CD14-positive monocyte (primary cell): ENCODE measurements around the gene LRP2BP. TPM values are rescaled to one million over a fixed set of nuclear protein-coding genes. Genes with fewer than 3 reads are reported as not detected.

Experiments
- DNase-seq, 3 donors: peaks; one replicate each; pipeline ENCODE4 v3.0.0-alpha.2; 2011 to 2022
- H2AFZ ChIP-seq: 2 replicates; pipeline ENCODE4 v1.6.0; 2012; ENCODE audit warnings: mild to moderate bottlenecking, low read depth, low read length, inconsistent platforms; ENCODE audit not compliant: insufficient read depth, poor library complexity, severe bottlenecking
- H3K27ac ChIP-seq, 2 donors: 1 replicate in 1 of 2; 2 replicates in 1 of 2; pipeline ENCODE4 v1.5.1; 2012 to 2013; ENCODE audit warnings: low read length in 2 of 2, control low read depth in 1 of 2, inconsistent platforms in 1 of 2, low read depth in 1 of 2, mild to moderate bottlenecking in 1 of 2
- H3K27me3 ChIP-seq, 2 donors: one replicate each; pipeline versions ENCODE4 v1.6.0 to v1.6.1; 2011 to 2013; ENCODE audit warnings: low read length in 2 of 2; ENCODE audit not compliant: control insufficient read depth in 2 of 2, insufficient read depth in 2 of 2
- H3K36me3 ChIP-seq, 2 donors: replicated peaks in 1 of 2; 1 replicate in 1 of 2; 2 replicates in 1 of 2; pipeline versions ENCODE4 v1.5.1 to v1.6.1; 2012 to 2013; ENCODE audit warnings: low read length in 2 of 2, control low read depth in 1 of 2, inconsistent platforms in 1 of 2, mild to moderate bottlenecking in 1 of 2; ENCODE audit not compliant: insufficient read depth in 2 of 2, control insufficient read depth in 1 of 2
- H3K4me1 ChIP-seq, 2 donors: 1 replicate in 1 of 2; 2 replicates in 1 of 2; pipeline versions ENCODE4 v1.5.1 to v1.6.1; 2012 to 2013; ENCODE audit warnings: low read length in 2 of 2, control low read depth in 1 of 2, inconsistent platforms in 1 of 2, mild to moderate bottlenecking in 1 of 2, moderate library complexity in 1 of 2; ENCODE audit not compliant: insufficient read depth in 2 of 2, control insufficient read depth in 1 of 2
- H3K4me2 ChIP-seq: replicated peaks from 2 replicates; pipeline ENCODE3; 2012; ENCODE audit warnings: low read length, moderate library complexity, mild to moderate bottlenecking; ENCODE audit not compliant: poor library complexity, severe bottlenecking; ENCODE audit errors: extremely low read depth
- H3K4me3 ChIP-seq, 3 experiments: fragments of 200-600 bp in 1 of 3; sonication (generic) in 1 of 3; replicated peaks in 1 of 3; 1 replicate in 2 of 3; 2 replicates in 1 of 3; pipeline ENCODE4 v1.5.1; 2011 to 2013; ENCODE audit warnings: low read length in 3 of 3, mild to moderate bottlenecking in 3 of 3, control low read depth in 2 of 3, low read depth in 2 of 3, inconsistent platforms in 1 of 3, moderate library complexity in 1 of 3
- H3K79me2 ChIP-seq: 2 replicates; pipeline ENCODE4 v1.6.0; 2012; ENCODE audit warnings: mild to moderate bottlenecking, control low read depth, inconsistent platforms, low read length, moderate library complexity; ENCODE audit not compliant: insufficient read depth
- H3K9ac ChIP-seq: 2 replicates; pipeline ENCODE4 v1.6.0; 2017; ENCODE audit warnings: low read length, mild to moderate bottlenecking; ENCODE audit not compliant: insufficient read depth, poor library complexity, severe bottlenecking
- H3K9me3 ChIP-seq, 2 donors: replicated peaks in 1 of 2; 1 replicate in 1 of 2; 2 replicates in 1 of 2; pipeline versions ENCODE4 v1.5.1 to v1.6.1; 2012 to 2013; ENCODE audit warnings: low read length in 2 of 2, control low read depth in 1 of 2; ENCODE audit not compliant: control insufficient read depth in 1 of 2, insufficient read depth in 1 of 2
- H4K20me1 ChIP-seq: 2 replicates; pipeline ENCODE4 v1.6.0; 2012; ENCODE audit warnings: mild to moderate bottlenecking, low read length, control low read depth, moderate library complexity; ENCODE audit not compliant: insufficient read depth
- H3K27ac Mint-ChIP-seq, 7 donors: one replicate each; pipeline ENCODE4 v1.8.0; 2020; ENCODE audit warnings: mild to moderate bottlenecking in 7 of 7, mixed read lengths in 7 of 7, moderate library complexity in 6 of 7, inconsistent platforms in 2 of 7
- H3K27me3 Mint-ChIP-seq, 3 donors: one replicate each; pipeline ENCODE4 v1.8.0; 2021 to 2022; ENCODE audit warnings: low read depth in 3 of 3, mild to moderate bottlenecking in 3 of 3, mixed read lengths in 3 of 3, moderate library complexity in 3 of 3, inconsistent platforms in 1 of 3
- H3K36me3 Mint-ChIP-seq, 2 donors: one replicate each; pipeline ENCODE4 v1.8.0; 2020; ENCODE audit warnings: mixed read lengths in 2 of 2, inconsistent platforms in 1 of 2, mild to moderate bottlenecking in 1 of 2
- H3K4me1 Mint-ChIP-seq: one replicate; pipeline ENCODE4 v1.8.0; 2020; ENCODE audit warnings: mild to moderate bottlenecking, mixed read lengths
- H3K4me3 Mint-ChIP-seq, 2 donors: one replicate each; pipeline ENCODE4 v1.8.0; 2020; ENCODE audit warnings: mild to moderate bottlenecking in 2 of 2, mixed read lengths in 2 of 2, moderate library complexity in 1 of 2
- H3K9me3 Mint-ChIP-seq, 7 donors: one replicate each; pipeline ENCODE4 v1.8.0; 2020 to 2022; ENCODE audit warnings: mixed read lengths in 7 of 7, mild to moderate bottlenecking in 6 of 7, moderate library complexity in 6 of 7, inconsistent platforms in 2 of 7
- CTCF ChIP-seq: fragments of 200-600 bp; IDR thresholded peaks from one replicate; pipeline ENCODE4 v1.8.0; 2022; ENCODE audit warnings: antibody characterized with exemption, mild to moderate bottlenecking
- WGBS: methylation state at CpG from one replicate; pipeline ENCODE4 v1.1.5; 2013; ENCODE audit warnings: missing lambda C conversion rate; ENCODE audit not compliant: insufficient coverage; 5-methylcytosine and 5-hydroxymethylcytosine counted together
- intact Hi-C, 2 donors: fragments of 100-400 bp; cut with micrococcal nuclease; formaldehyde crosslinking; loops; one replicate each; pipeline versions ENCODE4 v1.15.0 to v1.15.1; 2023
- polyA plus RNA-seq, 3 donors: library from polyadenylated mRNA; depleted of rRNA in 1 of 3; unstranded in 2 of 3; stranded (reverse) in 1 of 3; fragments of 300-500 nt in 2 of 3; fragments of >200 nt in 1 of 3; fragmentation: Illumina TruSeq in 2 of 3; gene quantifications; 1 replicate in 2 of 3; 2 replicates in 1 of 3; pipeline ENCODE4 v1.2.3, GENCODE V29; 2012 to 2021

LRP2BP gene
- polyA plus RNA-seq, 3 donors: 0.04 to 0.10 (median 0.09) TPM

GRCh38 chr4:185426960-185427688, 31.4 kb upstream of the LRP2BP start:
- H3K4me2 ChIP-seq: no peak overlapping the region
- DNase-seq: no peak
- H3K9me3 ChIP-seq: no peaks in the 10 kb centered on the region
- no peak overlapping the region for H3K4me3 ChIP-seq
- H3K27ac Mint-ChIP-seq: peak overlapping the region in 3 of 7 donors; percentile 24 to 73 (median 31)
- H3K4me3 Mint-ChIP-seq: peak overlapping the region in 1 of 2 donors; percentile 46
- WGBS: 89% methylated on average over 12 of the region's 22 CpGs
- H3K4me1 Mint-ChIP-seq: peaks cover 16% of the 10 kb centered on the region
- no peak for TF ChIP-seq CTCF
- H3K27me3 ChIP-seq: peaks cover 0 to 8% of the 10 kb centered on the region in 2 donors
- no peak overlapping the region for H3K27ac ChIP-seq
- no peaks in the 10 kb centered on the region for H4K20me1 ChIP-seq
- H3K9me3 Mint-ChIP-seq: peaks cover 0 to 7% (median 0%) of the 10 kb centered on the region in 7 donors
- peaks cover 11 to 15% of the 10 kb centered on the region in 2 donors for H3K4me1 ChIP-seq
- H2AFZ ChIP-seq: no peak overlapping the region
- H3K36me3 ChIP-seq: peaks cover 0 to 2% of the 10 kb centered on the region in 2 donors
- H3K9ac ChIP-seq: no peak overlapping the region
- H3K27me3 Mint-ChIP-seq: peaks cover 10 to 40% (median 35%) of the 10 kb centered on the region in 3 donors
- intact Hi-C loops: no loop called here
- H3K79me2 ChIP-seq: peaks cover 10% of the 10 kb centered on the region
- H3K36me3 Mint-ChIP-seq: peaks cover under 1 to 8% of the 10 kb centered on the region in 2 donors

GRCh38 chr4:185425647-185426352, 30.1 kb upstream of the LRP2BP start, which contains the start of gene UFSP2:
Gene UFSP2 (minus strand): TSS chr4:185425964. CDS start chr4:185425868, 96 bp downstream.
- H4K20me1 ChIP-seq: no peaks in the 10 kb centered on the region

More at GRCh38 chr4:185425647-185426352, 30.1 kb upstream of the LRP2BP start, which contains the start of gene UFSP2:
- 0% methylated on average over 55 of the region's 66 CpGs for WGBS
- Histone ChIP-seq H3K9ac (peak within 1 kb of the TSS; percentile 92), H3K4me3 (peak within 1 kb of the TSS; percentile 80 to 89 (median 80)), H3K4me1 (peaks cover 11 to 15% of the 10 kb centered on the region in 2 donors), H3K27me3 (no peaks in the 10 kb centered on the region), H3K9me3 (no peaks in the 10 kb centered on the region), H3K36me3 (peaks cover 0 to 15% of the 10 kb centered on the region in 2 donors), H2AFZ (peak within 1 kb of the TSS; percentile 82), H3K27ac (peak within 1 kb of the TSS; percentile 65 to 97), H3K79me2 (peaks cover 10% of the 10 kb centered on the region), H3K4me2 (peak within 1 kb of the TSS; percentile 77)
- H3K27me3 Mint-ChIP-seq: peaks cover 8 to 28% (median 28%) of the 10 kb centered on the region in 3 donors
- H3K4me3 Mint-ChIP-seq: peak within 1 kb of the TSS; percentile 94 to 96
- H3K36me3 Mint-ChIP-seq: peaks cover 11 to 19% of the 10 kb centered on the region in 2 donors
- TF ChIP-seq CTCF: no peak
- H3K9me3 Mint-ChIP-seq: peaks cover 0 to 7% (median 0%) of the 10 kb centered on the region in 7 donors
- peak; percentile 86 to 95 (median 93) for DNase-seq
- peak within 1 kb of the TSS; percentile 98 to 99 (median 99) for H3K27ac Mint-ChIP-seq
- intact Hi-C loops: loop anchor here in 1 of 2 donors (1.0 kb wide), 1 partner anchor 28 kb away; no protein-coding TSS in a partner anchor
- H3K4me1 Mint-ChIP-seq: peaks cover 16% of the 10 kb centered on the region
